SIG-M5 (cell line): ENCODE data around the gene RABGAP1L.
"Not testable (repeated sequence)": the region's sequence is repeated elsewhere in the genome, so short reads cannot be mapped to it uniquely, and the experiment has no call there.

Source experiments
- DNase-seq: peaks from one replicate; lab custom pipeline; 2025; lab: John Stamatoyannopoulos, UW

RABGAP1L gene

DNA sequence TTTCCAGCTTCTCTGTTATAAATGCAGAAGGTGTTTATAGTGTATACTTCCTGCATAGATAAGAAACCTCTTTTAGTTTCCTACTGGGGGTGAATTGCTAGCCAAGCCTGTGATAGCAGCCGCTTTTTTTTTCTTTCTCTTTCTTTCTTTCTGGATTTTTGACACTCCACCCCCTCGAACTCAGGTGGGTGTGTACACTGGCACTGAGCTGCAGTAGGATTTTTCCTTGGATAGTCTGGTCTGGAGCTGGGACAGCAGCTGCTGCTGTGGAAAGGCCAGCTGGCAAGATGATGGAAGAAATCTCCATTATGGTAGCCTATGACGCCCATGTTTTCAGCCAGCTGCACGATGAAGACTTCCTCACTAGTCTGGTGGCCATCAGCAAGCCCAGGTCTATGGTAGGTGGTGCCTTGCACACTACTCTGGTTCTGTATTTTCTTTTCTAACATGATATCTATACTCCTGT, 717.9 kb downstream of the RABGAP1L start:
- no peak for DNase-seq

DNA sequence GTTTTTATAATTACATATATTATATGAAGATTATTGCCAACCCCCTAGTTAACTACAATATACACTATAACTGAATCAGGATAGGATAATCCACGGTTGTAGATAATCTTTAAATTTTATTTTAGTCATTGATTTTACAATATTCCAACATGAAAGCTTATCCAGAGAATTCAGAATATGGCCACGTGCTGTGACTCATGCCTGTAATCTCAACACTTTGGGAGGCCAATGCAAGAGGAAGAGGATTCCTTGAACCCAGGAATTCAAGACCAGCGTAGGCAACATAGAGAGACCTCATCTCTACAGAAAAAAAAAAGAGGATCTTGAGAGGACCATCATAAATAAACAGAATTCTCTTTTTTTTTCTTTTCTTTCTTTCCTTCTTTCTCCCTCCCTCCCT, 720.9 kb downstream of the RABGAP1L start:
- no peak for DNase-seq

DNA sequence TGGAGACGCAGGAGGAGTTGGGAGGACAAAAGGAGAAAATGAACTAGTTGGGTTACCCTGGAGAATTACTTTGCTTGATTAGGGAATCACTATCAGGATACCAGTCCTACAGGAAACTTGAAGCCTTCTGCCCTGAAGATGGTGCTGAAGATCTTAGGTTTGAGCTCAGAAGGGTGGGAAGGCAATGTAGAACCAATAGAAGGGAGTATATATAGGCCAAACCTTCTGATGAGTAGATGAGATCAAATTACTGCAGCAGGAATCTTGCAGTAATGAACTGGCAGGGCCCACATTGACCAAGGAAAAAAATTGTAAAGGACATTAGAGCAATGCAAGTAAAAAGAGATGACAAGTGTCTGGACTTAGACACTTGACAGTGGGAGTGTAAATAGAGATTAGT, 724.1 kb downstream of the RABGAP1L start:
- DNase-seq: no peak

DNA sequence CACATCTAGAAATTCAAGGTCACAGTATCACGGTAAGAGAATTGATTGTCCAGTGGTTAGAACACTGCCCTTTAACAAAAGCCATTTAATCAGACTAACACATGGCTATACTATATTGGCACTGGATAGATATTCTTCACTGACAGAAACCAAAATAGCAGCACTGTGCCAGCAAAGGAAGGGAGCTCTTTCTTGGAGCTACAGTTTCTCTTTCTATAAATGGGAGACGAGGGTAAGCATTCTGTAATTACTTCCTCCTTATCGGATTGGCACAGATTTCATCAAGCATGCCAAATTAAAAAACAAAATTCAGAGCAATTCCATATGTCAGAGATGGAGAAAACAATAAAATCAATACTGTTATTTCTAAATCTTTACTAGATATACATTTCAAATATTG, 724.7 kb downstream of the RABGAP1L start:
- no peak for DNase-seq

DNA sequence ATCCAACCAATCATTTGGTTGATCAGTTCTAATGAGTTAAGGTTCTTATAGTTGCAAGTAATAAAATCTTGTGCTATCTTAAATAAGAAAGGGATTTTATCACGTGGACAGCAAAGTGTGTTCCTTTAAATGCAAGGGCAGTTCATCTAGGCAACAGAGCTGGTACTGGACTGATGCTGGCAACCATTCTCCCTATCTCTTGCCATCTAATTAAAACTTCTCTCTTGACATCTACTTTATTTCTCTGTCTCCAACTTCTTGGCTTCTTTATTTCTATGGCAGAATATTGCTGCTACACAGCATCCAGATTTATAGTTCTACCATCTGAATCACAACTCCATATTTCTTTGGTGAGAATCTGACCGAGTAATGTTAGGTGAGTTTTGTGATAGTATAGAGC, 725.2 kb downstream of the RABGAP1L start:
- no peak for DNase-seq

DNA sequence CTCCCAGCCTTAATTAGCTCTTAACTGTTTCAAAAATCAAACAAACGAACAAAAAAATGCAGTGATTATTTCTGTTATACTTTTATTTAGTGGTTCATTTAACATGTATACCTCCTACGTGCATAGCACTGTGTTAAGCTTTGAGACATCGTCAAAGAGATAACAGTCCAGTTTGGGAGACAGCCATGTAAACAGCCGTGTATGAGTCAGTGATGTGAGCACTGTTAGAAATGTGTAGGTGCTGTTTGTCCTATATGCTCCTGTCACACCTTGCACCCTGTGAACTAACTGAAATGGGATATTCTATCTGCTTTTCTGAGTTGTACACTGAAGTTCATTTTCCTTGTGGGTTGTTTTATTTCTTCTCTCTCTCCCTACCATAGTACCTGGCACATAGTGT, 730.7 kb downstream of the RABGAP1L start:
- no peak for DNase-seq

DNA sequence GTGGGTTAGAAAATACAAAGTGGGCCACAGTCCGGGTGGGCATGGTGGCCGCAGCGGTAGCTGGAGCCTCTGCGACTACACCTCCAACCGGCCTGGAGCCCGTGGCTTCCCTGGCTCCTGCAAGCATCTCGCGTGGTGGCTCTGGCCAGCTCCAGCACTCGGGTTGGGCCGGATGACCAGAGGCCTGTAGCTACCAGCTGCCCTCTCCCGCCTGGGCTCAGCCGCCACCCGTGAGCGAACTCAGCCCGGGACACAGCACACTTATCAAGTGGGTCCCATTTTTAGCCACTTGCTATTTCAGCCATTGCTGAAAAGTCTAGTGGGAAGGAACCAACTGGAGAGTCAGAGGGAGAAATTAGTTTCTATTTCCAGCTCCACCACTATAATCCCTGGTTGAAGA, 732.7 kb downstream of the RABGAP1L start:
- DNase-seq: no peak

DNA sequence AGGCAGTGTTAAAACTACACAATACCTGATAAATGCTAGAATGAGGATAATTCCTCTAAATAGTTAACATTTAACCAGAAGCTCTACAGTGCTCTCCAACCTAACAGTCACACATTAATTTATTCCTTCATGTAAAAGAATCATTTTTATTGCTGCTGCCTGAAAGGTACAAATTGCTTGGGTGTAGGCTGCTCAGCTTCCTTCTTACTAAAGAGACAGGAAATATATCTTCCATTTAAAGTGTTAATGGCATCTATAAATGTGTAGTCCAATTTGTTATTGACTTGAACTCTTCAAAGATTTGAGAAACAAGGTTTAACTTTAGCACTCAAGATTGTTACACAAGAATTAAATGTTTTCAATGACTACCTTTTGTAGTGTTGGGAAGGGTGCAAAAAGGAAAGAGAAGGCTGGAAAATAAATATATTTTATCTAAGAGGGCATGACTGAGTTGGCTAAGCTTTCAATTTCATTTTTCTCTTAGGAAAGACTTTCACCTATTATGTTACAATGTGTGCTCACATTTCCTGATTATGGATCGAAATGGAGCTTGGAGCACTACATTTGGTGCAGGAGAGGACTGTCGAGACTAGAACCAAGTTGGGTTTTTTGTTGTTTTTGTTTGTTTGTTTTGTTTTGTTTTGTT, 734.9 kb downstream of the RABGAP1L start:
- DNase-seq: no peak

DNA sequence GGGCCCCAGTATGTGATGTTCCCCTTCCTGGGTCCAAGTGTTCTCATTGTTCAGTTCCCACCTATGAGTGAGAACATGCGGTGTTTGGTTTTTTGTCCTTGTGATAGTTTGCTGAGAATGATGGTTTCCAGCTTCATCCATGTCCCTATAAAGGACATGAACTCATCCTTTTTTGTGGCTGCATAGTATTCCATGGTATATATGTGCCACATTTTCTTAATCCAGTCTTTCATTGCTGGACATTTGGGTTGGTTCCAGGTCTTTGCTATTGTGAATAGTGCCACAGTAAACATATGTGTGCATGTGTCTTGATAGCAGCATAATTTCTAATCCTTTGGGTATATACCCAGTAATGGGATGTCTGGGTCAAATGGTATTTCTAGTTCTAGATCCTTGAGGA, 736.3 kb downstream of the RABGAP1L start:
- not testable (repeated sequence) for DNase-seq

DNA sequence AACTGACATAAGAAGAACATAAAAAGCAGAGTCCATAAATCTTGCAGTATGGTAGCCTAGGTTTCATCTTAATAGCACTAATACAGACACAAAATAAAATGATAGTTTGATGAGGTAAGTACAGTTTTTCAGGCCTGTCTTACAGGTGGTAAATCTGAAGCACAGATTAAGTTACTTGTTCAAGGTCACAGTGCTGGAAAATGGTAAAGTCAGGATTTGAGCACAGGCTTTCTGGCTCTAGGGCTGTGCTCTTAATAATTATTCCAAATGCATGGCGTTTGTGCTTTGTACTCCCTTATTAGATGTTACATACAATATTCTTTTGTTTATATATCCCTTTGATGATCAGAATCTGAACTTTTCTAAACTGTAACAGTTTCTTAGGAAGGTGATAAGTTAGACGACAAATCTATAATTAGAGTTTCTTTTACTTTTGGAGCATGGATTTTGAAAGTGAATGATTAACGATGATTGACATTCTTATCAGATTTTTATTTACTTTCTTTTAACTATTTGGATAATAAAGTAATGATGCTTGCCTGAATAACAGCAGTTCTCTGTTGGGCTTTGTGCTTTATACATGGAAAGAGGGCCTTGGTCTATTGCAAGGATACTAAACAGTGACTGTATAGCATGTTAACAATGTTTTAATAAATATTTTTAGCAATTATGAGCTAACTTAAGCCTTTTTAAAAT, 738.9 kb downstream of the RABGAP1L start:
- no peak for DNase-seq

DNA sequence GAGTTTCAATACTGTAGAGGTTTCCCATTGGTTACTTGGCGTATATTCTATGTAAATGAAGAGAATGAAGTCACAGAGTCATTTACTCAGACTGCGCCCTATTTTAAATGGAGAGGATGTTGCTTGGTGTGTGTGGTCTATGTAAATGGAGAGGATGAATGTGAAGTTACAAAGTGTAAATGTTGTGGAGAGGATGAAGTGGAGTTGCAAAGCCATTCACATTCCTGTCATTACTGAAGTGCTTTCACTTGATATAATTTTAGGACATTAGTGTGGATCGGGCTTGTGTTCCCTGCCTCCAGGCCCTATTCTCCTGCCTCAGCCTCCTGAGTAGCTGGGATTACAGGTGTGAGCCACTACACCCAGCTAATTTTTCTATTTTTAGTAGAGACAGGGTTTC, 741.0 kb downstream of the RABGAP1L start:
- DNase-seq: no peak

DNA sequence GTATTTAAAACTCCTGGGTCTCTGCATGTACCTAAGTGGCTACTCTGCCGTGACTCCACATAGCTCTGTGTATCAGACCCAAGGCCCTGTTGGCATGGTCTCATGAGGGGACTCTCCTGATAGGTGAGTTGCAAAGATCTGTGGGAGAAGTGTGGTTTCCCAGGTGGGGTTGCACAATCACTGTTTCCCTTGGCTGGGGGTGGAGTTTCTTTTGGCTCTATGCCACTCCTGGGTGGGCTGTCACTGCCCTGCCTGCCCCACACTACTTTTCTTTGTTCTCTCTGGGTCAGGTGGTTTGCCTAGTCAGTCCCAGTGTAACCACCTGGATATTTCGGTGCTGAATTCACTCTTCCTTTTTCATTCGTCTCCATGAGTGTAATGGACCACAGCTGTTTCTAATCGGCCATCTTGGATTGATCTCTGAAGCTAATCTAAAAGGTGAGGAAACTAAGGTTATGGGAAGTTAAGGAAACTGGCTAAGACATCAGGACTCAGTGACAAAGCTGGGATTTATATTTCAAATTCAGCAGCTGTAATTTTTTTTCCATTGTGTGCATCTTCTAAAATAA, 743.3 kb downstream of the RABGAP1L start:
- DNase-seq: no peak

DNA sequence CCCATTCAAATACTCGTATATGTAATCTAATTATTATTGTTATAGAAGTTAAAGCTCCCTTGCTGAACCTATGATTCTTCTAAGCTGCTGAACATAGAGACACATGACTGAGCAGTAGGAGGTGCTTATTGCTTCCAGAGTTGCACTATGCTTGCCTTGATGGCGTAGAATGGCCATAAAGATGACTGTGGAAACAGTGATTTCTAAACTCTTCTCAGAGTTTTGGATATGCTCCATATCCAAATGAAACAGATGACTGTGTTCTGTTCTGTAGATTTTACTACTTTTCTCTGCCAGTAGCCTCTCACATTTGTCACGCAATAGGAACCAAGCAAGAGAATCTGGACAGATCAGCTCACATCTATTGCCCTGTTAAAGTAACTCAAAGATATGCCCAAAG, 752.3 kb downstream of the RABGAP1L start:
- no peak for DNase-seq

DNA sequence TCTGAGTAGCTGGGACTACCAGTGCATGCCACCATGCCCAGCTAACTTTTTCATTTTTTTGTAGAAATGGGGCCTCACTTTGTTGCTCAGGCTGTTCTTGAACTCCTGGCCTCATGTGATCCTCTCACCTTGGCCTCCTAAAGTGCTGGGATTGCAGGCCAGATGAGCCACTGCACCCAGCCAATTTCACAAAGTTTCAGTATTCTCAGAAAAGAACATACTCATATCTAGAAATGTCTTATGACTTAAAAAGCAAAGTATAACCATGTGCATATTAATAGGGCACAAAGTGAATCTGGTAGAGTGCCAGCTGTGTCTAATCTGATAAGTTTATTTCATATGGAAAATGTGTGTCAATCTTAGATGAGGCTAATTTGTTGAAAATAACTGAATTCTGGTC, 752.9 kb downstream of the RABGAP1L start:
- DNase-seq: no peak

DNA sequence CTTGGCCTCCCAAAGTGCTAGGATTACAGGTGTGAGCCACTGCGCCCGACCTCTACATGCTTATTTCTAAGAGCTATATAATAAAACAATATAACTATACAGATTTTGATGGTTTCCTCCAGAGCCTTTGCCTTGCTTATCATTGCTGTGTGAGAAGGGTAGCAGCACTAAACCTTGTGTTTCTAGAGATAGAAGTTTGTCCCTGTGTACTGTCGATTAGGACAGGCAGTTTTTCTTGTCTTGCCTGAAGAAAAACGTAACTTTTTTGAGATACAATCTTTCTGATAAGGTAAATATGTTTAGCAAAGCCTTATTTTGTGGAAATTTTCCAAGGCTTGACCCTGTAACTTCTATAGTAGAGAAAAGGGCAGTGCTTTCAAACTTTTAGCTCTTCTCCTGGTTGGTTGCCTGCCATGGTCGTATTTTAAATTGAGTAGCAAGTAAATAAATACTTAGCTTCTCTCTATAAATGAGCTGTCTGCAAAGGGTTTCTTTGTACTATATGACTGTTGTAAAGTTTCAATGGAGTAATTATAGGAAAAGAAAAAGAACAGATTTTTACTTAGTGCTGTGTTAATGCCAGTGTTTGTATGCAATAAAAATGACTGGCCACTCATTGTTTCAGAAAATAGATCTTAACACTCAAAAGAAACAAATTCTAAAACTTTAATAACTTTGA, 754.0 kb downstream of the RABGAP1L start:
- no peak for DNase-seq

DNA sequence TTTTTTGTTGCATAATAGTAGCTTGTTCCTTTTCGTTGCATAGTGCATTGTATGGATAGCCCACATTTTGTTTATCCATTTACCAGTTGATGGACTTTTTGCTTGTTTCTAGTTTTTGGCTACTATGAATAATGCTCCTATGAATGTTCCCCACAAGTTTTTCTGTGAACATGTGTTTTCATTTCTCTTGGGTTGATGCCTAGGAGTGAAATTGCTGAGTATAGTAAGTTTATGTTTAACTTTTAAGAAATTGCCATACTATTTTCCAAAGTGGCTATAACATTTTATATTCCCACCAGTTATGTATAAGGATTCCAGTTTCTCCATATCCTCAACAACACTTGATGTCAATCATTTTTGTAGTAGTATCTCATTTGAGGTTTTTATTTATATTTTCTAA, 755.7 kb downstream of the RABGAP1L start:
- DNase-seq: no peak

DNA sequence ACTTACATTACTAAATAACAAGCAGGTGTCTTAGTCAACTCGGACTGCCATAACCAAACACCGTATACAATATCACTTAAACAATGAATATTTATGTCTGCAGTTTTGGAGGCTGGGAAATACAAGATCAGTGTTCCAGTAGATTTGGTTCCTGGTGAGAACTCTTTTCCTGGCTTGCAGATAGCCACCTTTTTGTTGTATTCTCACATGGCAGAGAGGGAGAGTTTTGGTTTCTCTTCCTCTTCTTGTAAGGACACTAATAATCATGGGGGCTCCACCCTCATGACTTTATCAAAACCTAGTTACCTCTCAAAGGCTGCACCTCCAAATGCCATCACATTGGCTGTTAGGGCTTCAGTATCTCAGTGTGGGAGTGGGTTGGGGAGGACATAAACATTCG, 757.5 kb downstream of the RABGAP1L start:
- DNase-seq: no peak

DNA sequence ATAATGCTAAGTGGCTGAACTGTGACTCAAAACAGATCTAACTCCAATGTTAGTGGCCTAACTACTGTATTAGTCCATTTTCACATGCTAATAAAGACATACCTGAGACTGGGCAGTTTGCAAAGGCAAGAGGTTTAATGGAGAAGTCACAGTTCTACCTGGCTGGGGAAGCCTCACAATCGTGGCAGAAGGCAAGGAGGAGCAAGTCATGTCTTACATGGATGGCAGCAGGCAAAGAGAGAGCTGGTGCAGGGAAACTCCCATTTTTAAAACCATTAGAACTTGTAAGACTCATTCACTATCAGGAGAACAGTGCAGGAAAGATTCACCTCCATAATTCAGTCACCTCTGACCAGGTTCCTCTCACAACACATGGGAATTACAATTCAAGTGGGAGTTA, 760.8 kb downstream of the RABGAP1L start:
- no peak for DNase-seq

DNA sequence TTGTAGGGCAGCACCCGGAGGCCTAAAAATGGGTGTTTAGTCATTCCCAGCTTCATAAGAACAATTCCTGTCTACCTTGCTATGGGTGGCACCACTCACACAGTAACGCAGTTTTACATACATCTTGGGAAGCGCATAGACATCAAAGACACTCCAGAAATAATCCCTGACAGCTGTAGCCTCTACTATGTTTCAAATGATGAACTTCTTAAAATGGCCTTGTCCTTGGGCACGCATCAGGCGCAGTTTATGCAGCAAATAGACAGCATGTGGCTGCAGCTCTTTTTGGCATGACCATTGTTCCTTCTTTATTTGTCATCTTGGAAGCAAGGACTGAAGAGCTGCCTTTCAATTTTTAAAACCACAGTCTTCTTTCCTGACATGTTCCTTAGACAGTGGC, 762.8 kb downstream of the RABGAP1L start:
- DNase-seq: no peak

DNA sequence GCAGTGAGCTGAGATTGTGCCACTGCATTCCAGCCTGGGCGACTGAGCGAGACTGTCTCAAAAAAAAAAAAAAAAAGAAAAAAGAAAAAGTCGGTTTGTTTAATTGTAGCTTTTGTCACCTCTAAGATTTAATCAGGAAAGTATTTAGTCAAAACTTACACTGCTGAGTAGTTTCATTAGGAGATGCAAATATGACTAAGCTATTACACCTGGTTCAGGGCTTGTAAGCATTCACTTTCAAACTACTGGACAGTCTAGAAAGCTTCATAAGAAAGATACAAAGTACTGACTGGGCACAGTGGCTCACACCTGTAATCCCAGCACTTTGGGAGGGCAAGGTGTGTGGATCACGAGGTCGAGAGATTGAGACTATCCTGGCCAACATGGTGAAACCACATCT, 764.5 kb downstream of the RABGAP1L start:
- no peak for DNase-seq

DNA sequence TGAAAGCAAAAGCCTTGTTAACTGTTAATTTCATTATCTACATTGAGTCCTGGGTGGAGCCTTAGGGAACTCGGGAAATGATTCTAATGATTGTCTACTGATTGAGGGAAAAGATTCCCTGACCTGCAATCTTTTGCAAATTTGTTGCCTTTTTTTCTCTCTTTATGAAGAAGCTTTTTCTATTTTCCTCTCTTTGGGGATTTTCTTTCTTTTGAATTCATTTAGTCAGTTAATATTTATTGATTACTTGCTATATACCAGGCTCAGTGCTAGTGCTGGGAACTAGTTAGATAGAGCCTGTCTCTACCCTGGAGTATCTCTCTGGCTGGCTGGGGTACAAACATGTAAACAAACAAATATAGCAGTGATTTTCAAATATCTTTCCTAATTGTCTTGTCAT, 769.2 kb downstream of the RABGAP1L start:
- no peak for DNase-seq

DNA sequence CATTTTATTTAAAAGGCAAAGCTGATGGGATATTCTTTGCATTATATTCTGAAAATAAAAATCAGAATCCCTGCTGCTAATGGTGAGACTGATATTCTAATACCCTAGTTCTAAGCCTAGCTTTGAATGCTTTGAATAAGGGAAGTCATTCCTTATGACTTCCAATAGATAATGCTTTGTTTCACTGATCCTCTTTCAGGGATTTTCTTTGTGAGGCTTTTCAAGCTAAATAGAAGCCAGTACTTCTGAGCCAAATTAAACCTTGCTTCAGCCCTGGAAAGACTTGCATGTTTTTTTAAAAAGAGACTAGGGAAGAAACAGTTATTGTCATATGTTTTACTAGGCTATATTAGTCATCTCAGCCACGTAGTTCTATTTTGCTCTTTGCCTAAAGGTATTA, 771.9 kb downstream of the RABGAP1L start:
- no peak for DNase-seq

DNA sequence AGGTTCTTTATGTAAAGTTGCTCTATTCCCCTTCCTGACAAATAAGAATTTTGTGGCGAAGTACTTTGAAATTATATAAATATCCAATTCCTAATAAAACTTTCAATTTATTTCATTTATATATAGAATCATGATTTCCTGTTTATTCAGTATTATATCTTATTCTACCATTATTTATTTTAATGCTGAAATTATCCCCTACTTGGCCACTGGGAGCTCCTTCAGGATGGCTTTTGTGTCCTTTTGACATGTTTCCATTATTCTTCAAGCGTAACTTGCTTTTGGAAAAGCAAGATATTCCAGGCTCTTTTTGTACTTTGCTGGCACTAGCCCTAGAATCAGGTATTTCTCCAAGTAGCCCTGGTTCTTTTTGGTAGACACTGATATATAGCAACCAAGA, 773.3 kb downstream of the RABGAP1L start:
- DNase-seq: no peak
